ENCODE results near the gene CD36. TPM values are rescaled to one million over a fixed set of nuclear protein-coding genes. Genes with fewer than 3 reads are reported as not detected.
A peak's percentile ranks its signal among the peaks of the same experiment; 100 is the strongest.

The CD36 gene
- total and polyA plus RNA-seq, 8 donors: 132 to 533 (median 226) TPM

DNA sequence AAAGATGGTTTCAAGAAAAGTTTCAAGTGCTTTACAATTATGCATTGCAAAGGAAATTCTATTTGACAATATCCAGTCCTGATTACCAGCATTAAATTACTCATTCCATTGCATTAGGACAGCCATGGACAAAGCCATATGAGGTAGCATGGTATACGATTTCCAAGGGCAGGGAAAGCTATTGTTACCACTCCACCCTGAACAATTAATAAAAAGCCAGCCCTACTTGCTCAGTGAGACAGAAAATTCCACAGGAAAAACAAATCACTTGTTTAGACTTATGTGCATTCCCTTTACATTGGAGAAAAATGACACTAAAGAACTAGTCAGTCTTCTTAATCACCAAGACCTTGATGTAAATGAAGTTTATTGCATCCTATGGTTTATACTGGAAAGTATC, 5.6 kb downstream of the CD36 start:
- no peak for ATAC-seq
- Histone ChIP-seq H3K4me3 (no peak overlapping the region), H3K9me3 (no peaks in the 10 kb centered on the region), H3K36me3 (peaks cover 0 to 7% of the 10 kb centered on the region in 2 donors), H3K27ac (peak overlapping the region in 1 of 2 donors; percentile 56), H3K4me1 (peaks cover 0 to 38% of the 10 kb centered on the region in 2 donors), H3K27me3 (no peaks in the 10 kb centered on the region)
- no peak for DNase-seq
- intact Hi-C loops (cut with DNase I): no loop called here
- no peak for TF ChIP-seq CTCF (IDR thresholded peaks at IDR 0.05)

DNA sequence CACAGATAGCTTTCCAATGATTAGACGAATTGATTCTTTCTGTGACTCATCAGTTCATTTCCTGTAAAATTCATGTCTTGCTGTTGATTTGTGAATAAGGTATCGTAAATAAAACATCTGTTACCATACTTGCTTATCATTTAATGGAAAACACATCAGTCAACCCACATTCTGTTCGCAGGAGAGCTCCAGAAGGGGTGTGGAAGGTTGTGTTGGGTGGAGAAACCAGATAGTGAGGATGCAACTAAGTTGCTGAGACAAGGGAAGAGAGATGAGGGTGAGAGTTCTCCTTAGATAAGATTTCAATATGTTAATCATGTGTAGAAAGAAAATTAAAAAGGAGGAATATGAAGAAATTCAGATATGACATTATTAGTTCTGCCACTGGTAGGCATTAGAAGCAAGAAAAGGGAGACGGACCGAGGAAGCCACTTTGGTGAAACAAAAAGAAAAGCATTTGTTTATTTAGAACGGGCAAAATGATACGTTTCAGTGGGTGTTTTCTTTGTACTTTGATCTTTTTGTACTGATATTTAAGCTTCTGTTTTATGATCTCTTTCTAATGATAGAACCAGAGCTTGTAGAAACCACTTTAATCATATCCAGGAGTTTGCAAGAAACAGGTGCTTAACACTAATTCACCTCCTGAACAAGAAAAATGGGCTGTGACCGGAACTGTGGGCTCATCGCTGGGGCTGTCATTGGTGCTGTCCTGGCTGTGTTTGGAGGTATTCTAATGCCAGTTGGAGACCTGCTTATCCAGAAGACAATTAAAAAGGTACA, 7.8 kb downstream of the CD36 start:
- TF ChIP-seq CTCF (IDR thresholded peaks at IDR 0.05): no peak
- no peaks in the 10 kb centered on the region for H3K27me3 ChIP-seq
- no peak for ATAC-seq
- DNase-seq: no peak
- no peak overlapping the region for H3K27ac ChIP-seq
- H3K4me3 ChIP-seq: no peak overlapping the region
- peaks cover 0 to 24% of the 10 kb centered on the region in 2 donors for H3K4me1 ChIP-seq
- intact Hi-C loops (cut with DNase I): no loop called here
- no peaks in the 10 kb centered on the region for H3K9me3 ChIP-seq
- H3K36me3 ChIP-seq: peaks cover 0 to 7% of the 10 kb centered on the region in 2 donors

DNA sequence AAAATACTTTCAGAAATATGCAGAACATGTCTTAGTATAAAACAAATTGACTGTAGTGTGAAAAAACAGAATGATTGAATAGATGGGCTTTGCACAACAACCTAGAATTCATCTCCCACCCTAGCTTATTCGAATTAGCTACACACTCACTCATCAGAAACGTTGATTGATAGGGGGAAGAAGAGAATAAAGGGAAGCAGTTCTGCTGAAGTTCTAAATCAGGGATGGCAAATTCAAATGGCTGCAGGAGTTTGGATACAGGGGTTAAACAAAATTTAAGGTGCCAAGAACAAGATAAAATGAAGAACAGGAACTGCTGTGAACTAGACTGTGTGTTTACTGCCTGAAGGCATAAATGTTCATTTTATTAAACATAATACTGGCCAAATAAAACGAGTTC, 9.0 kb downstream of the CD36 start:
- Histone ChIP-seq H3K4me1 (peaks cover 0 to 13% of the 10 kb centered on the region in 2 donors), H3K27ac (no peak overlapping the region), H3K9me3 (no peaks in the 10 kb centered on the region), H3K27me3 (no peaks in the 10 kb centered on the region), H3K36me3 (peaks cover 0 to 7% of the 10 kb centered on the region in 2 donors), H3K4me3 (no peak overlapping the region)
- ATAC-seq (no peak), DNase-seq (no peak)
- intact Hi-C loops (cut with DNase I): no loop called here
- TF ChIP-seq CTCF (IDR thresholded peaks at IDR 0.05): no peak

DNA sequence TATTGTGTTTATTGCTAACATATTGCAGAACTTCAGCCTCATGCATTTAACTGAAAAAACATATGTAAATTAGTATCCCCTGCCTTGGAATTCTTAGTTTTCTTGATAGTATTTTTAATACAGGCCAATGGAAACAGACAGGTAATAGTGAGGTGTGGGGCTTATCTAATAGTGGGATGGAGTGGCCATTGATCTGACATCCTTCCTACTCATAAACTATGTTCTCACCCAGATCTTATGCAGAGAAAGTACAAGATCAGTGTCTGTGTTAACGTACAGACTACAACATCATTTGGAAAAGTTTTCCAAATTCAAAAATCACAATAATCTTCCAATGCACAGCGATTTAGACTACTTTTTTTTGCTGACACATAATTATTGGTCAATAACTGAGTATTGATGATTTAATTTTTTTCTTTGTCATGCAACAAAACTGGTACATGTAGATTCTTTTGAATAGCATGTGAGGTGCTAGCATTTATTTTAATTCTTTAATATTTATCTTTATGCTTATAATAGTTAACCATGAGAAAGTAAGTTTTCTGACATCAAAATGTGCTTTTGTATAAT, 9.7 kb downstream of the CD36 start:
- H3K27ac ChIP-seq: no peak overlapping the region
- H3K9me3 ChIP-seq: no peaks in the 10 kb centered on the region
- H3K4me1 ChIP-seq: peaks cover 0 to 12% of the 10 kb centered on the region in 2 donors
- TF ChIP-seq CTCF (IDR thresholded peaks at IDR 0.05): no peak
- DNase-seq: no peak
- ATAC-seq: no peak
- intact Hi-C loops (cut with DNase I): no loop called here
- peaks cover 0 to 7% of the 10 kb centered on the region in 2 donors for H3K36me3 ChIP-seq
- H3K4me3 ChIP-seq: no peak overlapping the region
- no peaks in the 10 kb centered on the region for H3K27me3 ChIP-seq

GRCh38 chr7:80649011-80649410, 10.6 kb downstream of the CD36 start:
- no peak for ATAC-seq
- no peak for TF ChIP-seq CTCF (IDR thresholded peaks at IDR 0.05)
- Histone ChIP-seq H3K4me3 (no peak overlapping the region), H3K36me3 (peaks cover 0 to 7% of the 10 kb centered on the region in 2 donors), H3K27ac (no peak overlapping the region), H3K4me1 (peaks cover 0 to 3% of the 10 kb centered on the region in 2 donors), H3K27me3 (no peaks in the 10 kb centered on the region), H3K9me3 (no peaks in the 10 kb centered on the region)
- no peak for DNase-seq
- intact Hi-C loops (cut with DNase I): no loop called here
